Measurements from ENCODE around the gene RALBP1.
A peak's percentile ranks its signal among the peaks of the same experiment; 100 is the strongest.

Gene RALBP1

GRCh38 chr18:9513971-9514512 lies 38.7 kb downstream of the RALBP1 start:
- no peak for DNase-seq

DNA sequence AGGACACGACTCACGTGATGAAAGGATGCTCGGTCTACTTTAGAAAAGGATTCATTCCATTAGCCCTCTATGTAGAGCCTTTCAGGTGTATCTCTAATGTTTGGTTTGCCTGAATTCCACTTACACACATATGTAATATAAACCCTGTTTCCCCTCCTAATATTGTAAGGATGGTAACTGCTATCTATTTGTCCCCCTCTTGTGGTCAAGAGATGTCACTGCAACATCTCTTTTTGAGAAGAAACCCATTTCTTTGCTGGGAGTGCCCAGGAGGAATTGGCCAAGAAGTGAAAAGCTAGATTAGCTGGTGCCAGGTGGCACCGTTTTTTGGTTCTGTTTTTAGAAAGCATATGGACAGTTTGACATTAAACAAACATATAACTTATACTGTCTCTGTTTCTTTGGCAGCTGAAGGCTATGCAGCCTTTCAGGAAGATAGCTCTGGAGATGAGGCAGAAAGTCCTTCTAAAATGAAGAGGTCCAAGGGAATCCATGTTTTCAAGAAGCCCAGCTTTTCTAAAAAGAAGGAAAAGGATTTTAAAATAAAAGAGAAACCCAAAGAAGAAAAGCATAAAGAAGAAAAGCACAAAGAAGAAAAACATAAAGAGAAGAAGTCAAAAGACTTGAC lies 41.2 kb downstream of the RALBP1 start:
- DNase-seq = peak; percentile 6 to 52

- no peak for DNase-seq
Observed at GRCh38 chr18:9517869-9518268, 42.6 kb downstream of the RALBP1 start.

- no peak for DNase-seq
Observed at GRCh38 chr18:9519399-9519798, 44.1 kb downstream of the RALBP1 start.

DNA sequence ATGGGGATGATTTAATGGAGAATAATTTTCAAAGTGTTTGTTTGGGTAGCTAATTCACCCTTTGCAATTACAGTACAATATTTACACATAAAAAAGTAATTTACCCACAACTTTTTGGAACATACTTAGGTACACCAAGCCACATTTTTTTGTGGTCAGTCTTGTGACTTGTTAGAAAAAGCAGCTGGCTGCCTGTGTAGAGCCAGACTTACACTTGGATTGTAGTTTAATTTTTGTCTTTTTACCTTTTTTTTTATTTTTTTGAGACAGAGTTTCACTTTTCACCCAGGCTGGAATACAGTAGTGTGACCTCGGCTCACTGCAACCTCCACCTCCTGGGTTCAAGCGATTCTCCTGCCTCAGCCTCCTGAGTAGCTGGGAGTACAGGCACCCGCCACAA lies 45.4 kb downstream of the RALBP1 start:
- DNase-seq = no peak

GRCh38 chr18:9521770-9522169 lies 46.5 kb downstream of the RALBP1 start:
- no peak for DNase-seq

DNA sequence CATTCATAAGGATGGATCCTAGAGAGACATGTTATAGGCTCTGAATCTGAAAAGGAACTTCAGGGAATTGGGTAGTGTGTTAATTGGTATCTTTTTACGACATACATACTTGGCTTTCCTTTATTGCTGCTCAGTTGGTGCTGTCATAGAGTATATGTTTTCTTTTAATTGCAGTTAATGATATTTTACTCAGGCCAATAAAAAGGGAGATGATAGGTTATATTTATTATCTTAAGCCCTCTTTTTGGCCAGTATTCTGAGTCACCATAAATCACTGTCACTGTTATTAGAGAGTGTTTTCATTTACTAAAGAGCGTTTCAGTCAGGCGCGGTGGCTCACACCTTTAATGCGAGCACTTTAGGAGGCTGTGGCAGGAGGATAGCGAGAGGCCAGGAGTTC lies 47.6 kb downstream of the RALBP1 start:
- no peak for DNase-seq

DNA sequence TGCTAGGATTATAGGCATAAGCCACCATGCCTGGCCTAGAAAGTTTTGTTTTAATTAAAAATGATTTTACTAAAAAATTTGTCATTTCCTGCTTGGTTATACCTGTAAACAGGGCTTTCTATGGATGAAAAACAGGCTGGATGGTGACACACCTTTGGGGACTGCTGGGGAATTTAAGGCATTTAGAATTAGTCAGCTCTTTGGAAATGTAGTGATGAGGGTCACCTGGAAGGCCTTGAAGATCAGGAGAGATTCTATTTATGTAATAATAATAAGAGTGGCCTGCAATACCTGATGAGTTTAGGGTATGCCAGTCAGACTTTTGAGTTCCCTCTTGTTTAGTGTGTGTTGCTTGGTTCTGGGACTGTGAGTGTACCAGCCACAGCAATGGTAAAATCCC lies 51.1 kb downstream of the RALBP1 start:
- no peak for DNase-seq

DNA sequence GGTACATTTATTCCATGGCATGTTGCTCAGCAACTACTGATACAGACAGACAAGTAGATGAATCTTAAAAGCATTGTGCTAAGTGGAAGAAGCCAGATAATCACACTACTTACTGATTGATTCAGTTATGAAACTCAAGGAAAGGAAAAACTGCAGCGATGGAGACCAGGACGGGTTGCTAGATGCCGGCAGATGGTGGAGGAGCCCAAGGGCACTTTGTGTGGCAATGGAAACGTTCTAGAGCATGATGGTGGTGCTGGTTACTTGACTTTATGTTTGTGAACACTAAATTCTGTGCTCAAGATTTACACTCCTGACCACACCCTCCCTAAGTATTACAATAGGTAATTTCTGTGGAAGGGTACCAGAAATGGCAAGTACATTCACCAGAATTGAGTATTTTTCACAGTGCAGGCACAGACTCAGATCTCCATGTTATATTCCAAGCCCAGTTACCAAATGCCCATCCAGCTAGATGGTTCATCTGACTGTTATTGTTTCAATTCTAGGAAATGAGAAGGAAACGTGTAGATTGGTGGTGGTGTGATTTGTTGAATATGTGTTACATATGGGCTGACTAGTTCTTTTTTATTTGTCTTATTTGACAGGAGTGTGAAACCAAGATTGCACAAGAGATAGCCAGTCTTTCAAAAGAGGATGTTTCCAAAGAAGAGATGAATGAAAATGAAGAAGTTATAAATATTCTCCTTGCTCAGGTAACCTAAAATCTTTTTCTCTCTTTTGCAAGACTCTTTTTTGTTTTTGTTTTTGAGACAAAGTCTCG lies 55.1 kb downstream of the RALBP1 start:
- no peak for DNase-seq

DNA sequence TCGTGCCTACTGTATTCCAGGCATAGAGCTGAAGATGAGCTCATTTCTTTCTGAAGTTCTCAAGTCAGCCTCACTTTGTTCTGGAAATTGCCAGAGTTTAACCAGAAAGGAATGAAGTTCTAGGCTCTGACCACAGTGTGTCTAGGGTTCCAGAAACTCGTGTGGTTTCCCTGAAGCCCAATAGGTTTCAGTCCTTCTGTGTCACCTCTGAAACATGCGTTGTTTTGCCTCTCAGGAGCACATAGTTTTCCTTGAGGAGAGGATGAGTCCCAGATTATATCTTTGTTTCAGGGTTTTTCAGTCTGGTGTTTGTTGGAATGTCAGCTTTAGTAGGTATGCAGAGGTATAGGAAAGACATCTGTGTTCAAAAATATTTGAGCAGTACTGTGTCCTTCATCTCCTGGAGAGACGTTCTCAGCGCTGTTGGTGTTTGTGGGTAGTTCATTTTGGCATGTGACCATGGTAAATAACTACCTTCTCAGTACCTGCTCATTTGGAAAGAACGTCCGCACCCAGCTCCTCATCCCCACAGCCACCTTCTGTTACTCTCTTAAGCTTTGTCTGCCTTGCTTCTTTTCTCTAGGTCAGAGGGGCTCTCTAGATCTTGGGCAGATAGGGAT lies 56.6 kb downstream of the RALBP1 start:
- DNase-seq = no peak

DNA sequence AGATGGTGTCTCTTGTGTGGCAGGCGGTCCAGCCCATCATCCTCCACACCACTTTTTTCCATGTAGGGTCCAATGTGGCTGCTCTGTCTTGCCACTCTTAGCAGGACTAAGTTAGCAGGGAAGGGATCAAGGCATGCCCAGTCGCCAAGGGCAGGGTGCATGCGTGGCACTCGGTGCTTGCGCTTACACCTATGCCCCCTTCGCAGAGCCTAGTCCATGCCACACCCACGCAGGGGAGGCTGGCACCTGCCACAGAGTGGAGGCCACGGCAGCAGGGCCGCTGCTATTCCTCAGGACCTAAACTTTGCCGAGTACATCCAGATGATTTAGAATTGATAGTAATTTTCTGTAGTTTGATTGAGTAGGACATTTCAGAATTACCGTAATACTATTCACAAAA lies 59.5 kb downstream of the RALBP1 start:
- DNase-seq = no peak

- no peak for DNase-seq
Observed at GRCh38 chr18:9535430-9535991, 60.2 kb downstream of the RALBP1 start.

DNA sequence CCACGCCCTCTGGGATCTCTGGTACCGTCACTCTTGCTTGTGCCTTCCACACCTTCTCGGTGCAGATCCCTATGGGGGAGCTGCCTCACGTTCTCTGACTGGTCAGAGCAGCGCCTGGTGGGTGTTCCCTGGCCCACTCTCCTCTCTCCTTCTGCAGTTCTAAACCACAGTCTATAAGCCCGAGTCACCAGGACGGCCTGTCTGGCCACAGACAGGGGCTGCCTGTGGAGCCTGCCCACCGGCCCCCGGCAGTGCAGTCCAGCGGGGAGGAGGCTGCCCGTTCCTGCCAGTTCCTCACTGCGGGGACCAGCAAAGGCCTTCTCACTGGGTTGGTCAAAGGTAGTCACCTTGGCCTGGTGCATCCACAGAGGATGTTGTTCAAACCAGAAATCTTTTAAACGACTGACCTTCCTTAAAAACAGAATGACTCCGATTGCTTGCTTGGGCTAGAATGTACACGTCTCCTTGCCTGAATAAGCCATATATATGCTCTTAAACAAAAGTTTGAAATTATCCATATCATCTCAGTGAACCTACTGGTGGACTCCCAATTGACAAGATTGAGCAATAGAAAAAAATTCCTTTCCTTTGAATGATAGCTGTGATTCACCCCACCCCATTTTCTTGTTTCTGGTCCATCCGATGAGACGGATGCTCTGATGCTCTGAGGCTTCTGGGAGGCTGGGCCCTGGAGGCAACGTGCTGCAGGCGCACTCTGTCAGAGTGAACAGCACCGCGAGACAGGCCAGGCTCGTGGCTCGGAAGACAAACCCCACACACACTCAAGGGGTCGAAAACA lies 61.2 kb downstream of the RALBP1 start:
- no peak for DNase-seq

DNA sequence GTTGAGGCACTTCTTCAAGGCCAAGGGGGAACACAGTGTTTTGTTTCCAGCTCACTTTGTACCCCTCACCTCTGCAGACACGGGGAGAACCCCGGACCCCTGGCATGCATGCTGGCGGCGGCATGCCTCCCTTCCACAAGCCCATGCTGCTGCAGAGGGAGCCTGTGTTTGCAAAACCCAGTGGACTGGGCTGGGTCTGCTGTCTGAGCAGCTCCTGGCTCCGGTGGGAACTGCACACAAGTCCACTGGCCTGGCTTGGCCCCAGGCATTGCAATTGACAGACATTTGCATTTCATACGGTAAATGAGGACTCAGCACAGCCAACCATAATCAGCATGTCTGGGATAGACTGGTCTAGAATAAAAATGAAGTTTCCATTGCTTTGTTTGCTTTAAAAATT lies 62.4 kb downstream of the RALBP1 start:
- DNase-seq = no peak

- DNase-seq = no peak
Observed at GRCh38 chr18:9539283-9539682, 64.0 kb downstream of the RALBP1 start.

- DNase-seq = no peak
Observed at GRCh38 chr18:9539938-9540337, 64.6 kb downstream of the RALBP1 start.

- no peak for DNase-seq
Observed at GRCh38 chr18:9542924-9543323, 67.6 kb downstream of the RALBP1 start.

- DNase-seq = no peak
Observed at GRCh38 chr18:9545029-9545428, 69.7 kb downstream of the RALBP1 start.

DNA sequence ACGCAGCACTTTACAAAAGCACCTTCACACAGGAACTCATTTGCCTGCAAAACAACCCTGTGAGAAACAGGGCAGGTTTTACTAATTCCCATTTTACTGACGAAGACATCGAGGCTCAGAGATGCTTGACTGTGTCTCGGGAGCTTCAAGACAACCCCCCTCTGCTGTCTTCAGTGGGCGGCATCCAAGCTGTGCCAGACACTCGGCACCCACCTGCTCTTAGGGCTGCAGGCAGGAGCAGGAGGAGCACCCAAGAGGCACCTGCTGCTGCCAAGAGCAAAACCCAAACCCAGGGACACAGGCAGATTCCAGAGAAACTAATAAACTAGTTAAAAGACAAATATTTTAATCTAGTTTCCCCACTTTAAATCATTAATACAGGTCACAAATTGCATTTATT lies 71.2 kb downstream of the RALBP1 start:
- DNase-seq = no peak

DNA sequence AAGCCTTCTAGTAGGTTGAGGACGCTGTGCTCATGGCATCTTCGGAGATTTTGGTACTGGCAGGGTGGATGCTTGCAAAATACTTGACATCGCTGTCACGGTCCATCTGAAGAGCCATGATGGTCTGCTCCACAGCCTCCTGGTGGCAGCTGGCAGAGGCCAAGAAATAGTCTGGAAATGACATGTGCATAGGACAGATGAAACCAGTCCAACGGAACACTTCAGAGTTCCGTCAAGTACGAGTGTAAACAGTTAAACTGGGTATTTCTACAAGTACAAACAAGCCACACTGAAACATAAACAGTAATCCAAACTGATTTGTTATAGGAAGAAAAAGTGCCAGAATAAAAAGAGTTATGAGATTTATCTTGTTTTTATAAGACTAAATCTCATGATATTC lies 72.5 kb downstream of the RALBP1 start:
- no peak for DNase-seq

DNA sequence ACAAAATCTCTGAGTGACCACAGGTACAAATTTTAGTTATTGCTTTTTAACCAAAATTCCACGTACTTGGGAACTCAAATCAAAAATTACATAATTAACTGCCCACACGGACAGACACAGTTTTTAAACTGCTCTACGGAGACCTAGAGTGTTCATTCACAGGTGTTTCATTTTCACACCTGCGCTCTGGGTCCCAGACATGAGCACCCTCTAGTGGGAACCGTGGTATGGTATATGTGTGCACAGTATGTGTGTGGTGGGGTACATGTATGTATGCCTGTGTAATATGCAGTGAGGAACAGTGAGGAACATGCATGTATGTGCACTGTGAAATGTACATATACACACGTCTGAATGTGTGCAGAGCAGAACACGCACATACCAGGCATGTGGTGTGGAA lies 74.1 kb downstream of the RALBP1 start:
- DNase-seq = no peak

DNA sequence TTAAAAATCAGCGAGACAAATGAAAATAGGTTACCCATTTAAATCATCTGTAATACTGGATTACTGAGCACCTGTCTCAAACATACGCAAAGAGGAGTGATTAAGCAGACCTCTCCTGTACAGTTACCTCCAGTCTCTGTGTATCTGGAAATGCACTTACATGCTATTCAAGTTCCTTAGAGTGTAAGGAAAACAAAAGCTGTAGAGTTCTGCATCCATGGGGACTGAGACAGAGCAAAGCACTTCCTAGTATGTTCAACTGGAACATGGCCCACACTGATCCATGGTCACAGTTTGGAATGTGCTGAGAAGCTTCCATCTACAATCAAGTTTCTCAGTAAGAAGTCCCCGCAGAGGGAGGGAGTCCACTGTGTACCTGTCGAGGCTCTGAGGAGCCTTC lies 75.1 kb downstream of the RALBP1 start:
- DNase-seq = no peak

- no peak for DNase-seq
Observed at GRCh38 chr18:9552191-9552590, 76.9 kb downstream of the RALBP1 start.

Data from CD4-positive, alpha-beta T cell treated with Interleukin-1 beta for 1 hour (primary cell).